GM18505 (cell line): ENCODE measurements around the gene CYP2A6.
"Not testable (repeated sequence)": the region's sequence is repeated elsewhere in the genome, so short reads cannot be mapped to it uniquely, and the experiment has no call there.

Experiments used
- ATAC-seq: cut with Tn5 transposase; IDR thresholded peaks from one replicate; pipeline ENCODE4 v1.9.1; 2021; ENCODE audit not compliant: unreplicated experiment
- POLR2A ChIP-seq: IDR thresholded peaks from 4 replicates; pipeline ENCODE4 v1.6.1; 2011; ENCODE audit warnings: borderline replicate concordance; ENCODE audit not compliant: insufficient read depth, insufficient read length; ENCODE audit errors: extremely low read depth

CYP2A6 gene

GRCh38 chr19:40811478-40812341 is 38.5 kb downstream of the CYP2A6 start:
- no peak for TF ChIP-seq POLR2A
- no peak for ATAC-seq

GRCh38 chr19:40810649-40811408 is 39.4 kb downstream of the CYP2A6 start:
- not testable (repeated sequence) for ATAC-seq

- TF ChIP-seq POLR2A, result no peak
Measured at GRCh38 chr19:40810160-40810559, 40.1 kb downstream of the CYP2A6 start.

GRCh38 chr19:40809358-40810086 is 40.7 kb downstream of the CYP2A6 start:
- no peak for TF ChIP-seq POLR2A
- no peak for ATAC-seq

More at GRCh38 chr19:40810160-40810559, 40.1 kb downstream of the CYP2A6 start:
- ATAC-seq, result no peak

- no peak for TF ChIP-seq POLR2A
- no peak for ATAC-seq
Measured at GRCh38 chr19:40808497-40808896, 41.8 kb downstream of the CYP2A6 start.

GRCh38 chr19:40808021-40808325 is 42.3 kb downstream of the CYP2A6 start:
- no peak for TF ChIP-seq POLR2A

GRCh38 chr19:40807147-40808020 is 42.9 kb downstream of the CYP2A6 start:
- no peak for ATAC-seq
- no peak for TF ChIP-seq POLR2A

More at GRCh38 chr19:40808021-40808325, 42.3 kb downstream of the CYP2A6 start:
- ATAC-seq, result no peak

- no peak for ATAC-seq
Measured at GRCh38 chr19:40806423-40807146, 43.7 kb downstream of the CYP2A6 start.

GRCh38 chr19:40805258-40805868 is 44.9 kb downstream of the CYP2A6 start:
- no peak for ATAC-seq
- TF ChIP-seq POLR2A, result no peak

More at GRCh38 chr19:40806423-40807146, 43.7 kb downstream of the CYP2A6 start:
- TF ChIP-seq POLR2A, result peak; percentile 7

GRCh38 chr19:40804783-40805242 is 45.4 kb downstream of the CYP2A6 start:
- no peak for ATAC-seq

More at GRCh38 chr19:40804783-40805242, 45.4 kb downstream of the CYP2A6 start:
- no peak for TF ChIP-seq POLR2A
